Retina (tissue), 1 donor: Measurements from ENCODE around the gene FFAR4.
"Not testable (repeated sequence)": the region's sequence is repeated elsewhere in the genome, so short reads cannot be mapped to it uniquely, and the experiment has no call there.

Experiments
- DNase-seq: peaks from one replicate; pipeline ENCODE4 v3.0.0-alpha.2; 2016

FFAR4 gene

GRCh38 chr10:93566435-93567276 is at the start of gene FFAR4:
Gene FFAR4 (plus strand): TSS chr10:93566665. CDS start chr10:93566721, 56 bp downstream.
- peak; percentile 81 for DNase-seq

- DNase-seq: no peak
Observed at GRCh38 chr10:93518531-93518930, 47.9 kb upstream of the FFAR4 start.

GRCh38 chr10:93535293-93535692 is 31.2 kb upstream of the FFAR4 start:
- no peak for DNase-seq

DNA sequence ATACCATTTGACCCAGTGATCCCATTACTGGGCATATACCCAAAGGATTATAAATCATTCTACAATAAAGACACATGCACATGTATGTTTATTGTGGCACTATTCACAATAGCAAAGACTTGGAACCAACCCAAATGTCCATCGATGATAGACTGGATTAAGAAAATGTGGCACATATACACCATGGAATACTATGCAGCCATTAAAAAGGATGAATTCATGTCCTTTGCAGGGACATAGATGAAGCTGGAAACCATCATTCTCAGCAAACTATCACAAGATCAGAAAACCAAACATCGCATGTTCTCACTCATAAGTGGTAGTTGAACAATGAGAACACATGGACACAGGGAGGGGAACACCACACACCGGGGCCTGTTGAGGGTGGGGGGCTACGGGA is 25.6 kb upstream of the FFAR4 start:
- DNase-seq: not testable (repeated sequence)

DNA sequence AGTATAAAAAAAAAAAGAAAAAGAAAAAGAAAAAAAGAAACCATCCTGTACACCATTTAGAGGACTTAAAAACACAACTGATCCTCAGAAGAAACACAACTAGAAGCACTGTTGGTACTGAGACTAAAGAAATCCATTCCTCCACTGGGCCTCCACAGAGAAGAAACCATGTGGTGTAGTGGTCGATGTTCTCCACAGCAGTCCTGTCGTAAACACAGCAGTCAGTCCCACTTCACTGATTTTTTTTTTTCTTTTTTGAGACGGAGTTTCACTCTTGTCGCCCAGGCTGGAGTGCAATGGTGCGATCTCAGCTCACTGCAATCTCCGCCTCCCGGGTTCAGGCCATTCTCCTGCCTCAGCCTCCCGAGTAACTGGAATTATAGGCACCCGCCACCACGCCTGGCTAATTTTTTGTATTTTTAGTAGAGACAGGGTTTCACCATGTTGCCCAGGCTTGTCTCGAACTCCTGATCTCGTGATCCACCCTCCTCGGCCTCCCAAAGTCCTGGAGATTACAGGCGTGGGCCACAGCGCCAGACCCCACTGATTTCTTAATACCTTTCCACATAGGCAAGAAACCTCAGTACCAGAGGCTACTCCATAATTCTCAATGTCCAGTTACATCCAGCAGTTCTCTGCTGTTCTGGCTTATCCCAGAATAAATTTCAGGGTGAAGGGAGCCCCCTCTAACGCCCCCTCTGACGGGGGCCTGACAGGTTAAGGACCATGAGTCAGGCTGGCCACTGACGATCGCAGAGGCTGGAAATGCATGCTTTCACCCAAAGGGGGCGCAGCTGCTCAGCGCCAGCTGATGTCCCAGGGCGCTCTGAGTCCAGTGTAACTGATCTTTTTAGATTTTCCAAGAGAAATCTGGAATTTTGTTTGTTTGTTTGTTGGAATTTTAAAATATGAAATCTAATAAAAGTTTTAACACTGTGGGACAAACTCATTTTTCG is 24.8 kb upstream of the FFAR4 start:
- DNase-seq: peak; percentile 57

DNA sequence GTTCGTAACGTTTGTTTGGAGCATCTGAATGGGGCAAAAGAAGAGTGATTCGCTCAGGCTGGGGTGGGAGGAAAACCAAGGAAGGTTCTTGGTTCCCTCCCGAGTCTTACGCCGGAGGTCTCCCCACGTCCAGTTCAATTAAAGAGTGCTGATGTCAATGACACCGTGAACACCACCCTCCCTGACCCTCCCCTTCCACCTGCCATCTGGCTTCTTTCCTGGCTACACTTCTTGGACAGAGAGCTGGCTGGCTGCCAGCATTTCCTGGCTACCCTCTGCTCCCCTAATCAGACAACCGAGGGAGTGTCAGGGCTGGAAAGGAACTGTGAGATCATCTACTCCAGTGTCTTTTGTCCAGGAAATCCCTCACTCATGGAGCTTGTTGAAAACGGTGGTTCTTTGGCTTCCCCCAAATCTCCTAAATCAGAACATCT is 24.1 kb upstream of the FFAR4 start:
- DNase-seq: peak; percentile 58

DNA sequence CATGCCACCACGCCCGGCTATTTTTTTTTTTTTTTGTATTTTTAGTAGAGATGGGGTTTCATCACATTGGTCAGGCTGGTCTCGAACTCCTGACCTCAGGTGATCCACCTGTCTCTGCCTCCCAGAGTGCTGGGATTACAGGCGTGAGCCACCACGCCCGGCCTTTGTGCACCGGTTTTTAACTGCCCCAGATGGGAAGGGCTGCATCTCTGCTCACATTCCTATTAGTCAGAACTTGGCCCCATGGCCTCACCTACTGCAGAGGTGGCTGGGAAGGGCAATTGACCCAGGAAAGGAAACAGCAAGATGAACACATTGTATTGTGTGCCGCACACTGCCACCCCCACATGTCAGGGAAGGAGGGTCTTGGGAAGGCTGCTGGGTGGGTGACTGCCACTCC is 19.5 kb upstream of the FFAR4 start:
- DNase-seq: not testable (repeated sequence)

DNA sequence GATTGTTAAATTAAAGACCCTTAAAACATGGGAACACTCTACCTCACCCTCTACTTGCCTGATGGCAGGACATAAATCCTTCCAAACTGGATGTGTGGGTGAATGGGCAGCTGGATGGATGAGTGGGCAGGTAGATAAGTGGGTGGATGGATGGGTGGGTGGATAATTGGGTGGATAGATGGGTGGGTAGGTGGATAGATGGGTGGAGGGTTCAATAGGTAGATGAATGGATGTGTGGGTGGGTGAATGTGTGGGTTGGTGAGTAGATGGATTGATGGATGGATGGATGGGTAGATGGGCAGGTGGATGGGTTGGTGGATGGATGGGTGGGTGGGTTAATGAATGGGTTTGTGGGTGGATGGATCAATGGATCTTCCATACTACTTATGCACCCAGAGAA is 18.9 kb upstream of the FFAR4 start:
- no peak for DNase-seq

GRCh38 chr10:93548376-93549071 is 17.9 kb upstream of the FFAR4 start:
- DNase-seq: no peak

DNA sequence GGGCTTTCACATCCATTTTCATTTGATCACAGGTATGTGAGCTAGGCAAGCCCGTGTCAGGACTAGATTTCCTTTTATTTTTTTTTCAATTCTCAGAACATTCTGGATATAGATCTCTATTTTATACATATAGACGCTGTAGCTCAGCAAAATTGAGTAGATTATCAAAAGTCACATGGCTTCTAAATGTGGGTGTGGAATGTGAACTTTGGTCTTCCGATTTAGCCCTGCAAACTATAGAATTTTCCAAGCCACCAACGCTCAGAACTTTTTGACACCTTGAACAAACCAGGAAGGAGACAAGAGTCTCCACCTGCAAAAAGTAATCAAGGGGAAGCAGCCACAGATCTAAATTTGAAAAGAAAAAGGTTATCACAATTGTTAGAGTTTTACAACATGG is 15.9 kb upstream of the FFAR4 start:
- no peak for DNase-seq

DNA sequence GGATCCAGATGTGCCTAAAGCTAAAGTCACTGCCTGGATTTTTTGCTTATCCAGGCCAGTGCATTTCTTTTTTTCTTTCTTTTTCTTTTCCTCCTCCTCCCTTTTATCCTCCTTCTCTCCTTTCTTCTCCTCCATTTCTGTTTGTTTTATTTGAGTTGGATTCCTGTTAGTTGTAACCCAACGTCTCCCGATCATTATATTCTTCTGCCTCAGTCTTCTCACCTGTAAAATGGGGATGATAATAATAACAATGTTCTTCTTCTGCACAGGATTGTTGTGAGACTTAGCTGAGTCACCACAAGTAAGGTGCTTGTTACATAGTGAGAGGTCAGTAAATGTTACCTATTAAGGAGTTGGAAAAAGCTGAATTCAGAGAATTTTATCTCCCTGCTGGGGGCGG is 13.7 kb upstream of the FFAR4 start:
- no peak for DNase-seq

DNA sequence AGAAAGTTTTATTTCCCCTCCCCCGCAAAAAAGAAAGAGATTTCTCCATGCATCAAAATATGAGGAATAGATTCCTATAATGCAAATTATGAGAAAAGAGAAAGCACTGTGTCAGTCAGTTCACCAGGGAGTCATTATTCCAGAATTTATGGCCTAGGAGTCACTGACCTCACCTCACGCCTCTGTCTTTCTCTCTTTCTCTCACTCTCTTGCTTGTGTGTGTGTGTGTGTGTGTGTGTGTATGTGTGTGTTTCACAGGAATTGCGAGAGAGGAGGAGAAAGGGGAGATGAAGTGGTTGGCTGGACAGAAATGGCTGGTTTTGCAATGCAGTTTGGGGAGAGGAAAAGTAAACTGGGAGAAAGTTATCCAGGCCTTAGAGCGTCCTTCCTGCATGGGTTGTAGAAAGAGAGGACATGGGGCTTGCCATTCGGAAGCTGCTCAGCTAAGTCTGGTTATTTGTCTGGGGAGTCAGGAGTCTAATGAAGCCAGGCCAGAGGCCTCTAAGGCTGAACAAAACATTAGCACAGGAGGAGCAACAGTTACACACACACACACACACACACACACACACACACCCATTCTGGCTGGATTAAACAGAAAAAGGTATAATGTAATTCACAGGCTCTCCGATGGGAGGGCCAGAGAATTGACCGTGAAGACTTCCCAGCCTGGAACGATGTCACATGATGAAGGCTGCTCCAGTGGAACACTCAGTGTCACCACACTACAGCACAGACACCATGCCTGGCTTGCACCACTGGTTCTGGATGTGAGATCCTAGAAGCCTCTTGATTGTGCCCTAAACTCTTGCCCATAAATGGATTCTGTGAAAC is 12.8 kb upstream of the FFAR4 start:
- DNase-seq: no peak

GRCh38 chr10:93554316-93554663 is 12.2 kb upstream of the FFAR4 start:
- DNase-seq: no peak

GRCh38 chr10:93554760-93555432 is 11.6 kb upstream of the FFAR4 start:
- DNase-seq: peak; percentile 71

- no peak for DNase-seq
Observed at GRCh38 chr10:93559490-93559889, 7.0 kb upstream of the FFAR4 start.

- no peak for DNase-seq
Observed at GRCh38 chr10:93560541-93560940, 5.9 kb upstream of the FFAR4 start.

GRCh38 chr10:93565446-93565845 is 1.0 kb upstream of the FFAR4 start:
- no peak for DNase-seq

DNA sequence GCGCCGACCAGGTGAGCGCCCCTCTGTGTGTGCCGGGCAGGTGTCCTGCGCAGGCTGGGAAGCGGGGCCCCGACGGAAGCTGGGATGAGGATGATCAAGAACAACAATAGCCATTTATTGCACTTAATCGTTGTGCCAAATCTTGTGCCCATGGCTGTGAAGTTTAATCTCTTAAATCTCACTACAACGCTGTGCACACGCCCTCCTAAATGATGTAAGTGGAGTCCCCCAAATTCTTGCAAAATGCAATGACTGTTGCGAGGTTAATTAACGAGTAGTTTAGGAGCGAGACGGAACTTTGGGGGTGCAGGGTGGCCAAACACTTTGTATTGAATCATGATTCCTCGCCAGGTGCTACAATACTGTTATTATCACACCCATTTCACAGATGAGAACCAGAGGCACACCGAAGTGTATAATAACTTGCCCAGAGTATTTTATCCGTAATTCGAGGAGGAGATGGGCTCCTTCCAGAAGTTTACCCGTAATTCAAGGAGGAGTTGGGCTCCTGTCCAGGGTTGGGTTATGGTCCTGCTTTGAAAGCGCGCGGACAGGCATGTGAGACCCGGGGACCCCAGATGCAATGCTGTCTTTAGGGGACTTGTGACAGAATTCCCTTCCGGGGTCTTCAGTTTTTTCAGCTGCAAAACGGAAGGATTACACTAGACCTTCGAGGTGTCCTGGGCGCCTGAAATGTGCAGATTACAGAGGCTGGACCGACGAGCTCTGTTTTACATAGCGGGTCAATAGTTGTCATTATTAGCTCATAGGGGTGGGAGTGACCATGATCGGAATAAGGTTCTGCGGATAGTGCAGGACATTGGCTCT is 1.0 kb downstream of the FFAR4 start:
- no peak for DNase-seq

- DNase-seq: peak; percentile 29
Observed at GRCh38 chr10:93568105-93568390, 1.6 kb downstream of the FFAR4 start.

- no peak for DNase-seq
Observed at GRCh38 chr10:93570383-93570782, 3.9 kb downstream of the FFAR4 start.

DNA sequence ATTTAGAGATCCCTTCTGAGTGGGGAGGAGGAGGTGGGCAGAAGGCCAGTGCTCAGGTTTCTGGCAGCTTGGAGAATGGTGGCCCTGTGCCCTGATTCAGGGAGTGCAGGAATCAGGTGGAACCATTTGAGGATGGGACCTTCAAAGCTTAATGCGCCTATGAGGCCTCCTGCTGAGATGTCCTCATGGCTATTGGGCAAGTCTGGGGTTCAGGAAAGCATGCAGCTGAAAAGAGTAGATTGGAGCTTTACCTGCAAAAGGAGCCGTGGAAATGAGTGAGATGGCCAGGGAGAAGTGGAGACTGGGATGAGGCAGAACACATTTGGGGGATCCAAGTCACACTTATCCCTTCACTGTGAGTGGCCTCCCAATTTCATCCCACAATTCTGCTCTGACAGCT is 6.1 kb downstream of the FFAR4 start:
- no peak for DNase-seq
